Right renal pelvis (tissue), 4 donors: ENCODE results near the gene KYAT1. TPM values are rescaled to one million over a fixed set of nuclear protein-coding genes. Genes with fewer than 3 reads are reported as not detected.
"Not testable (repeated sequence)": the region's sequence is repeated elsewhere in the genome, so short reads cannot be mapped to it uniquely, and the experiment has no call there.

Experiments
- DNase-seq, 4 donors: peaks; one replicate each; pipeline ENCODE4 v3.0.0-alpha.2; 2013; ENCODE audit warnings: low read depth in 4 of 4, low spot score in 3 of 4, missing footprints in 1 of 4
- polyA plus RNA-seq, 4 donors: library from polyadenylated mRNA; unstranded; fragments of 120-200 nt; gene quantifications; one replicate each; pipeline ENCODE4 v1.2.1, GENCODE V29; 2013; ENCODE audit not compliant: insufficient read length in 4 of 4

Gene KYAT1
- polyA plus RNA-seq, 4 donors: 21.6 to 23.6 (median 22.5) TPM

DNA sequence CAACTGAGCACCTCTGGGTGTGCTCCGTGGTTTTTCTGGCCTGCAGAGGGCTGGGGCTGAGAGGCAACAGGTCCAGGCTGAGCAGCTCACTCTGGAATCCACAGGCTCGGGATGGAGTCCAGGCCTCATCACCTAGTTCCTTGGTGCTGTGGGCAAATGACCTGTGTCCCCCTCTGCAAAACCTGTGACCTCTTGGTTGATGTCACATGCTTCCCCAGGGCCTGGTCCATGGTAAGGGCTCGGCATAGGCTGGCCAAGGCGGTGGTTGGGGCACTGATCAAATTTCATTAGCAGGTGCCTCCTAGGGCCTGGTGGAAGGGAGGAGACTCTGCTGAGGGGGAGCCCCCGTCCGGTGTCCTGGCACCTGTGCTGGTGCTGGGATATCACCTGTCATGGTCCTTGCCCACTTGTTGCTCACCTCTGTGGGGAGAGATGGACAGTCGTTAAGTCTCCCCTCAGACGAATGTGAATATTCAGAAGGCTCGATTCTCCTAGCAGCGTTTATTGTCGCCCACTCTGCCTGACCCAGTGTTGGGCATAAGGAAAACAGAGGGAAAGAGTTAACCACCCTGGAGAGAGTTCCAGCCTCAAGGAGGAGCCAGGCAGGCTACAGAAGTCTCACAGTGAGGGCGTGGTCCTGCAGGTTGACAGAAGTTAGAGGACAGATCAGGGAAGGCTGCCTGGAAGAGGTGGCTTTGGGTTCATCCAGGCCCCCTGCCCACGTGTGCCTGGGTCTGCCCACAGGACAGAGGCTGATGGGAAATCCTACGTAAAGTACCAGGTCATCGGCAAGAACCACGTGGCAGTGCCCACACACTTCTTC is 60.0 kb downstream of the KYAT1 start:
- DNase-seq: no peak

DNA sequence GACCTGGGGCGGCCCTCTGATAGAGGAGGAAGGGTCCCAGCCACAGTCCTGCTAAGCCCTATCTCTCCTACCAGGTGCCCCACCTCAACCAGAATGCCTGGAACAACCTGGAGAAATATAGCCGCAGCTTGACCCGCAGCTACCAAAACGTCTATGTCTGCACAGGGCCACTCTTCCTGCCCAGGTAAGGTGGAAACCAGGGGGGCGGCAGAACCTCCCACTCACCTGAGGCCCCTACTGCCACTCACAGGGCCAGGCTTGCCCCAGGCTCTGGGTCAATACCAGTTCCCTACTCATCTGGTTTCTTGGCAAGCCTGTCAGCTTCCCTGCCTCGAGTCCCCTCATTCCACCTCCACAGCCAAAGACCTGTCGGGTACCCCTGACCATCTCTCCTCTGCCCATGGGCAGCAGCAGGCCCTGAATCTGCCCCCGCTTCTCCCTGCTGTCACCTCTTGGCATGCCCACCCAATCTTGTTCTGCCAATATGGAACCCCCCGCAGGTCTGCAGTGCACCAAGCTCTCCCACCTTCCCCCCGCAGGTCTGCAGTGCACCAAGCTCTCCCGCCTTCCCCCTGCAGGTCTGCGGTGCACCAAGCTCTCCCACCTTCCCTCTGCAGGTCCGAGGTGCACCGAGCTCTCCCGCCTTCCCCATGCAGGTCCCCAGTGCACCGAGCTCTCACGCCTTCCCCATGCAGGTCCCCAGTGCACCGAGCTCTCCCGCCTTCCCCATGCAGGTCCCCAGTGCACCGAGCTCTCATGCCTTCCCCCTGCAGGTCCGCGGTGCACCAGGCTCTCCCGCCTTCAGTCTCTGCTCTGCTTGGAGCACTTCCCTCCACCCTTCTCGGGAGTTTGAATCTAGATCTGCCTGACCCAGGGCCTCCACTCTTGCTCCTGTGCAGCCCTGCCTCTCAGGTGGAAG is 60.8 kb downstream of the KYAT1 start:
- no peak for DNase-seq

DNA sequence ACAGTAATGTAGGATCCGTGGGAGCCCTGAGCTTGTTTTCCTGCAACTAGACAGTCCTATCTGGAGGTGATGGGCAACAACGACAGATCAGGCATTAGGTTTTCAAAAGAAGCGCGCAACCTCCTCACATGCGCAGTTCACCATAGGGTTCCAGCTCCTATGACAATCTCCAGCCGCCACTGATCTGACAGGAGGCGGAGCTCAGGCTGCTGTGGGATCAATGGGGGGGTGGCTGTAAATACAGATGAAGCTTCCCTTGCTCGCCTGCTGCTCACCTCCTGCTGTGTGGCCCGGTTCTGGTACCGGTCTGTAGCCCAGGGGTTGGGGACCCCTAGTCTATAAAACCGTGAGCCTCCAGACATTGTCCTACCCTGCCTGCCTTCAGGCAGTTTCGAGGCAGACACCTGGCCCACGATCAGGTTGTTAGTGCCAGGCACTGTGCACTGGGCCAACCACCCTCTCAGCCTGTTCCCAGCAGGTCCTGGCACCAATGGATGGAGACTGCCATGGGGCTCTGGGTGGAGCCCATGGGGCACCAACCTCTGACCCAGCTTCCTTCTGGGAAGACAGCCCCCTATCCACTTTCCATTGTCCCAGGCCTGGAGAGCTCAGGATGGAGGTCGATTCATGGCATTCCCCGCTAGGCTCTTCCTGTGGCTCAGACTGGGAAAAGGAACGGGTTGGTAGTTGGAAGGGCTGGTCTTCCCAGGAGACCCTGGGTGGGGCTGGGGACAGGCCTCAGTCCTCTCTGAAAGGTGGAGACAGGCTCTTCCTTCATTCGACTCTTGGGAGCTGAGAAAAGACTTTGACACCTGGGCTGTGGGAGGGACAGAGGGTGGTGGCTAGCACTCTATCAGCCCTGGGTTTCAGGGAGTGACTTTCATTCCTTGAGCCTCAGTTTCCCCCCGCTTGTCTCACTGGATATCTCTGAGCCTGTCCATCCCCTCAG is 61.8 kb downstream of the KYAT1 start:
- no peak for DNase-seq

DNA sequence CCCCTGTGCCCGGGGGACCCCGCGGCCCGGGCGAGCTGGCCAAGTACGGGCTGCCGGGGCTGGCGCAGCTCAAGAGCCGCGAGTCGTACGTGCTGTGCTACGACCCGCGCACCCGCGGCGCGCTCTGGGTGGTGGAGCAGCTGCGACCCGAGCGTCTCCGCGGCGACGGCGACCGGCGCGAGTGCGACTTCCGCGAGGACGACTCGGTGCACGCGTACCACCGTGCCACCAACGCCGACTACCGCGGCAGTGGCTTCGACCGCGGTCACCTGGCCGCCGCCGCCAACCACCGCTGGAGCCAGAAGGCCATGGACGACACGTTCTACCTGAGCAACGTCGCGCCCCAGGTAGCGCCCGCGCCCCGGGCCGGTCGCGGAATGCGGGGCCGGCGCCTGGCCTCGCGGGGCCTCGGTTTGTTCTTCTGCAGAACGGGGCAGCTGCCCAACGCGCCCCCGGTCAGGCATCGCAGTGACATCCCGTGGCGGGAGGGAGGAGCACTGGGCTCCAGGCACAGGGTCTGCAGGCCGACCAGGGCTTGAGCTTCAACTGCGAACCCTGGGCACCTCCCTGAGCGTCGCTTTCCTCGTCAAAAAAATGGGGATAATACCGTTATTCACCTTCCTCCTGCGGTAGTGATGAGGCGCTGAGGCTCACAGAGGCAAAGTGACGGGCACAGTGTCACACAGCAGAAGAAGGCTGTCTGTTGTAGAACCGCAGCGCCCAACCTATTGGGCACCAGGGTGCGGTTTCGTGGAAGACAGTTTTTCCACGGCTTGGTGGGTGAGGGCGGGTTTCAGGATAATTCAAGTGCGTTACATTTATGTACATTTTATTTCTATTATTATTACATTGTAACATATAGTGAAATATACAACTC is 62.7 kb downstream of the KYAT1 start:
- DNase-seq: peak in 1 of 4 donors; percentile 20

DNA sequence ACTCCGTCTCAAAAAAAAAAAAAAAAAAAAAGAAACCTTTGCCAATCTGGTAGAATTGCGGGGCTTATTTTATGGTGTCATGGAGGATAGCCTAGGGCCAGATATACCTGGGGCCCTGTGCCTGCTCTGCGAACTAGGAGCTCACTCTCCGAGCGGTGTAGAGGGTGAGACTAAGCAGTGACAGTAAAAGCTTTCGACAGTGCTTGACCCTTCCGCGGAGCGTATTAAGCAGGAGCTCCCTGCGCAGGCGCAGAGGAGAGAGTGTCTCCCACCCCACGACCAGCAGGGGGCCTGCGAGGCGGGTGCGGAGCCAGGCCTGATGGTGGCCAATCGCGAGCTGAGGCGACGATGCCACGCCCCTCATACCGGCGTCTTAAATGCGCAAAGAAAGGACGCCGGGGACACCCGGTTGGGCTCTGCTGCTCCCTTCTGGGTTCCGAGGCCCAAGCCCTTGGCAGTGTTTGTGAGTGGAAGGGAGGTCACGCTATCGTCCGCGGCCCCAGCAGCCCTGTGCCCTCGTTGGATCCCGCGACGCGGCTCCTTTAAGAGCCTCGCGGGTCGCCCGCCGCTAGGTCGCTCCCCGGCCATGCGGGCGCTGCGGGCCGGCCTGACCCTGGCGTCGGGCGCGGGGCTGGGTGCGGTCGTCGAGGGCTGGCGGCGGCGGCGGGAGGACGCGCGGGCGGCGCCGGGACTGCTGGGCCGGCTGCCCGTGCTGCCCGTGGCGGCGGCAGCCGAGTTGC is 63.5 kb downstream of the KYAT1 start, which contains the start of gene ENDOG:
TSS of gene ENDOG (plus strand) at position 402 of the 740 bp plus-strand sequence. CDS start at position 587, 185 bp downstream.
- peak; percentile 94 to 97 (median 94) for DNase-seq

DNA sequence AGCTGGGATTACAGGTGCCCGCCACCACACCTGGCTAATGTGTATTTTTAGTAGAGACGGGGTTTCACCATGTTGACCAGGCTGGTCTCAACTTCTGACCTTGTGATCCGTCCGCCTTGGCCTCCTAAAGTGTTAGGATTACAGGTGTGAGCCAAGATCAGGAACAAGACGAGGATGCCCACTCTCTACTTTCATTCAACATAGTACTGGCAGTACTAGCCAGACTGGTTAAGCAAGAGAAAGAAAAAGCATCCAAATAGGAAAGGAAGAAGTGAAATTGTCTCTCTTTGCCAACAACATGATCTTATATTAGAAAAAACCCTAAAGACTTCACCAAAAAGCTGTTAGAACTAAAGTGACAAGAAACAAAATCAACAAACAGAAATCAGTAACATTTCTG is 70.9 kb downstream of the KYAT1 start:
- no peak for DNase-seq

DNA sequence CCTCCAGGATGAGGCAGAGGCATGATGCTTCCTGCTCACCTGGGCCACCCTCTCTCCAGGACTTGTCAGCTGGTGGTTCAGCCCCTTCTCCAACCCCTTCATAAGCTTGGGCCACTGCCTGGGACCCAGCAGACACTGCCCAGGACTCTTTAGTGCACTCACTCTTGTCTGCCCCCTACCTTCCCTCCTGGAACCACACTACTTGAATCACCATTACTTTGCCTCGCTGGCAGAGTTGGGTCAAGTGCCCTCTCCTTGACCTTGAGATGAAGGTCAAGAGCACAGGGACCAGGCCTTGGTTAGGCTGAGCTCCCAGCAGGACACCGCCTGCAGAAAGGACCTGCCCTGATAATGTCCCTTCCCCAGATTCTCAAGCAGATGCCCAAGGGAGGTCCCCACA is 71.9 kb downstream of the KYAT1 start:
- DNase-seq: no peak

DNA sequence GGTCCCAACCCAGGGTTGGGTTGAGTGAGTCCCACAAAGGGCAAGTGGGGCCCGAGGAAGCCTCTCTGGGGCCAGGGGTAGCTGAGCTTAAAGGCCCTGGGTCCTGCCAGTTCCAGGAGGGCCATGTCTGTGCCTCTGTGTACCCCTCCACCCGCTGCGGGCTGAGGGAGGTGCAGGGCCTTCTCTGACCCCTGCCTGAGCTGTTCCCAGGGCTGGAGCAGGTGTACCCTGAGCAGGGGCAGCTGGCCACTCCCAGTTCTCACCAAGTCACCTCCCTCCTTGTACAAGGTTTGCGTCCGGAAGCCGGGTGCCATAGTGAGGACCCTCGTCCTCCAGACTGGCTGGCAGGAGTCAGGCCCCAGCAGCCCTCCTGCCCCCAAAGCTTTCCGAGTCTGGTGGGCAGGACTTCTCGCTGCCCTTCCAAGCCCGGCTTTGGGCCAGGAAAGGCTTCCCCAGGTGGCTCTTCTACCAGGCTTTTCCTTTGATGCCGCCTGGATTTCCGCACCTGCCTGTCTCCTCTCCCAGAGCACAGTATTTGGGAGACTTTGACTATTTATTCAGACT is 72.6 kb downstream of the KYAT1 start:
- DNase-seq: no peak

DNA sequence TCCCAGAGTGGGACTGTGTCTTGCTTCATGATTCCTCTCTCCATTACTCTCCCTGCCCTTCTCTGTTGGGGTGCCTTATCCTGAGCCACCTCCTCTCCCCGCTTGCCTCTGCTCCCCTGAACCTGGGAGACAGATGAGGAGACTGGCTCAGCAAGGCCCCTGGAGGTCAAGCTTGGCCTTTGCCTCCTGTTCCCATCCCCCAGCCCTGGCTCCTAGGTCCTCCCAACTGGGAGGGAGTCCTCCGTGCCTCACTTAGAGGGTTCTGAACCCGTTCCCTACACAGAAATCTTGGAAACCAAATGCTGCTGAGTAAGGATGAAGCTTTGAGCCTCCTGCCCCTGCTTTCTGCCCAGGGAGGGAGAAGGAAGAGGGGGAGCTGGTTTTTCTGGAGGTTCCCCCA is 73.2 kb downstream of the KYAT1 start:
- no peak for DNase-seq

DNA sequence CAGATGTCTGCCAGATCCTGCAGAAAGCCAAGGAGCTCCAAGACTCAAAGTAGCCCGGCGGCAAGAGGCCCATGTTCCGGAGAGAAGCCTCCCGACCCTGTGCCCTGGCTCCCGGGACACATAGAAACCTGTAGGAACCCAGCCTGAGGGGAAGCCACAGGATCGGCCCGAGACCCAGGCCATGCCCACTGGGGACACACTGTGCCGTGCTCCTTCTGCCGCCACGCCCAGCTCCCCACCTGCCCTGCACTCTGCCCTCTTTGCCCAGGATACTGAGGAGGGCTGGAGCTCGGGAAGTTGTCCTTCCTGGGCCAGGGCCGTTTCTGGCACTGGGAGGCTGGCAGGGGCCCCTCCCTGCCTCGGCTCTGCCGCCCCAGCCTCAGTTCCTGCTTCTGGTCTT is 73.9 kb downstream of the KYAT1 start:
- DNase-seq: no peak

DNA sequence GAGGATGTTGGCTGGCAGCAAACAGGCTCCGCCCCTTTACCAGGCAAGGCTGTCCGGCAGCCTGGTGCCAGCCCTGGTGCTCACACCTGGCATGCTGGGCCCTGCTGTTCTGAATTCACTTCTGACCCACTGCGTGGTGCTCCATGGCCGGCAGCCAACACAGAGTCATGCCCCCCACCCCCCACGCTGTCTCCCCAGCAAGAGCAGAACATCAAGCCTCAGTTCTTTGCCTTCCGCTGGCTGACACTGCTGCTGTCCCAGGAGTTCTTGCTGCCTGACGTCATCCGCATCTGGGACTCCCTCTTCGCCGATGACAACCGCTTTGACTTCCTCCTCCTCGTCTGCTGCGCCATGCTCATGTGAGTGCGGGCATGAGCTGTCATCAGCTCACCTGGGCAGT is 76.1 kb downstream of the KYAT1 start:
- no peak for DNase-seq

DNA sequence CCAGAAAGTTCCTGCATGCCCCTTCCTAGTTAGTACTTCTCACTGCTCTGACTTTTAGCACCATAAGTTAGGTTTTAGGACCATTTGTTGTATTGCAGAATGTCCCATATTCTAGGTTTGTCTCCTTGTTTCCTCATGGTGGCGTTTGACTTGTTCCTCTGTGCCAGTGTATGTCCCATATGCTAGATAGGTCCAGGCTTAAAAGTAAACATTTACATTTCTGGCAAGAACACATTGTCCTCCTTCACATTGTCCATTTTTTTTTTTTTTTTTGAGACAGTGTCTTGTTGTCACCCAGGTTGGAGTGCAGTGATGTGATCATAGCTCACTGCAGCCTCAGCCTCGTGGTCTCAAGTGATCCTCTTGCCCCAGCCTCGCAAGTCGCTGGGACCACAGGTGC is 79.3 kb downstream of the KYAT1 start:
- no peak for DNase-seq

DNA sequence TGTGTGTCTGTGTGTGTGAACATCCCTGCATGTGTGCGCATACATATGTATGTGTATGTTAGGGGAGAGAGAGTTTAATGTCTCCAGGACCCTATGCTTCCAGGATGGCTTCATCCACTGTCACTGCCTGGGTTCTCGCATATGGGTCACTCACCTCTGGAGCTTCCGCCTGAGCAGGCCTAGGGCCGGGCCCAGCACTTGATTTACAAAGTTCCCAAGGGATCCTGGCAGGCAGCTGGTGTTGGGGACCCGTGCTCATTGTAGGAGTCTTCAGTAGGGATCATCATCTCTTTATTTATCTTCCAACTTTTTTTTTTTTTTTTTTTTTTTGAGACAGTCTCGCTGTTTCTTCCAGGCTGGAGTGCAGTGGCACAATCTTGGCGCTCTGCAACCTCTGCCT is 81.7 kb downstream of the KYAT1 start:
- DNase-seq: no peak

DNA sequence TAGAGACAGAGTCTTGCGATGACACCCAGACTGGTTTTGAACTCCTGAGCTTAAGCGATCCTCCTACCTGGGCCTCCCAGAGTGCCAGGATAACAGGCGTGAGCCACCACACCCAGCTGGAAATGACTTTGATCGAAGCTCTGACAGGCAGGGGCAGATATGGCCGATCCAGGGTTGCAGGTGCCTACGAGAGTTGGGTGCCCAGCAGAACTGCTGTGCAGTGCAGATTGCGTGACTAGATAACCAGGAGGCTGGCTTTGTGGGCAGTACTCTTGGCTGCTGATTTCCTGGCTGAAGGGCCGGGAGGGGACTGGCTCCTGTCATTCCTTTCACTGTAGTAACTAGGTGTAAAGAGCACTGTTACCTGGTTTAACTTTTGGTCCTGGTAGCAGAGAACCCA is 82.9 kb downstream of the KYAT1 start:
- DNase-seq: no peak

DNA sequence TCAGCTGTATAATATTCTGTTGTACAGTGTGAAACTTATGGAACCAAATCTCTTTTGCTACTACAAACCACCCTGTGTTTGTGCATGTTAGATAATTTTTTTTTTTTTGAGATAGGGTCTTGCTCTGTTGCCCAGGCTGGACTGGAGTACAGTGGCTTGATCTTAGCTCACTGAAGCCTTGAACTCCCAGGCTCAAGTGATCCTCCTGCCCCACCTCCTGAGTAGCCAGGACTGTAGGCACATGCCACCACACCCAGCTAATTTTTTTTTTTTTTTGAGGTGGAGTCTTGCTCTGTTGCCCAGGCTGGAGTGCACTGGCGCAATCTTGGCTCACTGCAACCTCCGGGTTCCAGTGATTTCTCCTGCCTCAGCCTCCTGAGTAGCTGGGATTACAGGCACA is 86.8 kb downstream of the KYAT1 start:
- not testable (repeated sequence) for DNase-seq

DNA sequence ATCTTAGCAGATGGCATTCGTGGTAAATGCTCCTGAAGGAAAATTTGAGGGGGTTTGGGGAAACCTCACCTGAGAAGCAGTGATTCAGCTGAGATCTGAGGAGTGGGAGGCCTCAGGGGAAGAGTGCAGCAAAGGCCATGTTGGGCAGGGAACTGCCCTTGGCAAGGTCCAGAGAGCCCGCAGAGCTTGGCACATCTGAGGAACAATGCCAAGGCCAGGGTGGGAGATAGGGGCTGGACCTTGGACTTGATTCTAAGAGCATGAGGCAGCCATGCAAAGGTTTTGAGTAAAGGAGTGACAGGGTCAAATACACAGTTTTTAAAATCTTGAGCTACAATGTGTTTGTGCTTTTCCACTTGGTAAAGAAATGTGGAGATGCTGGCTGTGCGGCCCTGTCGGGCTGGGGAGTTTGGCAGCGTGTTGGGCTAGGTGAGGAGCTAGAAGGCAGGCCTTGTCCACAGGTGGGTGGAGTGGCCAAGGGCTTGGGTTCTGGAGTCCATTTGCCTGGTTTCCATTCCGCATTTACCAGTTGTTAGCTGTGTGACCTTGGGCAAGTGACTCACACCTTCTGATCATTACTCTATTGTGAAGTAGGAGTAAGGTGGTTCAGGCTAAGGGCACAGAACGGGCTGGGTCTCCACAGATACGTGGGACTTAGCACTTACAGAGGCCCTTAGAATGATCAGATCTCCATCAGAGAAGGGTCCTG is 88.6 kb downstream of the KYAT1 start:
- DNase-seq: no peak

DNA sequence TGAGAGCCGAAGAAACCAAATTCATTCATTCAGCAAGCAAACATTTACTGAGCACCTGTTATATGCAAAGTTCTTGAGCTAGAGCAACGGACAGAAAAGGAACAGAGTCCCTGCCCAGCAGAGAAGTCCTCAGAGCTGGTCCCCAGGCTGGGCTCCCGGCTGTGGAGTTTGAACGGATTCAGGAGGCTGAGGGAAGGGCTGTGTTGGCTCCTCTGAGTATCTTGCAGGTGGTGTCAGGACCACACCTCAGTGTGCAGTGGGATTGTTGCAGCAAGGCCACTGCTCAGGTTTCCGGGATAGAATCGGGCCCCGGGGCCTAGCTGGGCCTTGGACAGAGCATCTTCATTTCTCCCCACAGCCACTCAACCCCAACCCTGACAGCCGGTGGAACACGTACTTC is 89.6 kb downstream of the KYAT1 start:
- DNase-seq: no peak

DNA sequence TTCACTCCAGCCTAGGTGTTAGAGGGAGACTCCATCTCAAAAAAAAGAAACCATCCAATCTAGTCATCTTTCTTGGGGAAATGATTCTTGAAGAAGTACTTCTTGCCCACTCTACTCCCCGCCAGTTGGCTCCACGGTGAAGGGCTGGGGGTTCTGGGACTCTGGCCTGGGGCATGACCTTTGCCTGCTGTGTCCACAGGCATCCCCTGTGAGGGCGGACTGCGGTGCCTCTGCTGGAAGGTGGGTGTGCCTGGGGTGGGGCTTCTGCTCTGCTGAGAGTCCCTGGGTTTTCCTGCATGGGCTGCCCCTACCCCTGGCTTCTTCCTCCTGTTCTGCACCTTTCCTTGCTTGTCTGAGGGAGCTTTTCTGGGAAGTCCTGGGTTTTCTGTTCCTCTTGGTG is 91.2 kb downstream of the KYAT1 start:
- no peak for DNase-seq
